Limb (tissue), 2 donors: ENCODE data around the gene THRA.

Experiments
- DNase-seq, 2 donors: peaks; one replicate each; pipeline ENCODE4 v3.0.0-alpha.2; 2016; ENCODE audit errors: extremely low spot score in 2 of 2

The THRA gene, protein sequence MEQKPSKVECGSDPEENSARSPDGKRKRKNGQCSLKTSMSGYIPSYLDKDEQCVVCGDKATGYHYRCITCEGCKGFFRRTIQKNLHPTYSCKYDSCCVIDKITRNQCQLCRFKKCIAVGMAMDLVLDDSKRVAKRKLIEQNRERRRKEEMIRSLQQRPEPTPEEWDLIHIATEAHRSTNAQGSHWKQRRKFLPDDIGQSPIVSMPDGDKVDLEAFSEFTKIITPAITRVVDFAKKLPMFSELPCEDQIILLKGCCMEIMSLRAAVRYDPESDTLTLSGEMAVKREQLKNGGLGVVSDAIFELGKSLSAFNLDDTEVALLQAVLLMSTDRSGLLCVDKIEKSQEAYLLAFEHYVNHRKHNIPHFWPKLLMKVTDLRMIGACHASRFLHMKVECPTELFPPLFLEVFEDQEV

GRCh38 chr17:40062329-40063186 lies at the start of gene THRA:
Gene THRA (plus strand): TSS chr17:40062965. CDS start chr17:40074489, 11,524 bp downstream.
- DNase-seq: peak; percentile 69 to 85

- no peak for DNase-seq
Observed at GRCh38 chr17:40014375-40014980, 48.3 kb upstream of the THRA start.

GRCh38 chr17:40015005-40015997 lies 47.5 kb upstream of the THRA start, which contains the start of gene CSF3:
Gene CSF3 (plus strand): TSS chr17:40015440. CDS start chr17:40015475, 35 bp downstream.
- DNase-seq: no peak

DNA sequence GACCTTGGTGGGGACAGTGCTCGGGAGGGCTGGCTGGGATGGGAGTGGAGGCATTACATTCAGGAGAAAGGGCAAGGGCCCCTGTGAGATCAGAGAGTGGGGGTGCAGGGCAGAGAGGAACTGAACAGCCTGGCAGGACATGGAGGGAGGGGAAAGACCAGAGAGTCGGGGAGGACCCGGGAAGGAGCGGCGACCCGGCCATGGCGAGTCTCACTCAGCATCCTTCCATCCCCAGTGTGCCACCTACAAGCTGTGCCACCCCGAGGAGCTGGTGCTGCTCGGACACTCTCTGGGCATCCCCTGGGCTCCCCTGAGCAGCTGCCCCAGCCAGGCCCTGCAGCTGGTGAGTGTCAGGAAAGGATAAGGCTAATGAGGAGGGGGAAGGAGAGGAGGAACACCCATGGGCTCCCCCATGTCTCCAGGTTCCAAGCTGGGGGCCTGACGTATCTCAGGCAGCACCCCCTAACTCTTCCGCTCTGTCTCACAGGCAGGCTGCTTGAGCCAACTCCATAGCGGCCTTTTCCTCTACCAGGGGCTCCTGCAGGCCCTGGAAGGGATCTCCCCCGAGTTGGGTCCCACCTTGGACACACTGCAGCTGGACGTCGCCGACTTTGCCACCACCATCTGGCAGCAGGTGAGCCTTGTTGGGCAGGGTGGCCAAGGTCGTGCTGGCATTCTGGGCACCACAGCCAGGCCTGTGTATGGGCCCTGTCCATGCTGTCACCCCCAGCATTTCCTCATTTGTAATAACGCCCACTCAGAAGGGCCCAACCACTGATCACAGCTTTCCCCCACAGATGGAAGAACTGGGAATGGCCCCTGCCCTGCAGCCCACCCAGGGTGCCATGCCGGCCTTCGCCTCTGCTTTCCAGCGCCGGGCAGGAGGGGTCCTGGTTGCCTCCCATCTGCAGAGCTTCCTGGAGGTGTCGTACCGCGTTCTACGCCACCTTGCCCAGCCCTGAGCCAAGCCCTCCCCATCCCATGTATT lies 46.5 kb upstream of the THRA start:
- DNase-seq: no peak

- no peak for DNase-seq
Observed at GRCh38 chr17:40017422-40018080, 45.2 kb upstream of the THRA start.

- DNase-seq: peak in 1 of 2 donors; percentile 62
Observed at GRCh38 chr17:40018211-40019121, 44.3 kb upstream of the THRA start.

DNA sequence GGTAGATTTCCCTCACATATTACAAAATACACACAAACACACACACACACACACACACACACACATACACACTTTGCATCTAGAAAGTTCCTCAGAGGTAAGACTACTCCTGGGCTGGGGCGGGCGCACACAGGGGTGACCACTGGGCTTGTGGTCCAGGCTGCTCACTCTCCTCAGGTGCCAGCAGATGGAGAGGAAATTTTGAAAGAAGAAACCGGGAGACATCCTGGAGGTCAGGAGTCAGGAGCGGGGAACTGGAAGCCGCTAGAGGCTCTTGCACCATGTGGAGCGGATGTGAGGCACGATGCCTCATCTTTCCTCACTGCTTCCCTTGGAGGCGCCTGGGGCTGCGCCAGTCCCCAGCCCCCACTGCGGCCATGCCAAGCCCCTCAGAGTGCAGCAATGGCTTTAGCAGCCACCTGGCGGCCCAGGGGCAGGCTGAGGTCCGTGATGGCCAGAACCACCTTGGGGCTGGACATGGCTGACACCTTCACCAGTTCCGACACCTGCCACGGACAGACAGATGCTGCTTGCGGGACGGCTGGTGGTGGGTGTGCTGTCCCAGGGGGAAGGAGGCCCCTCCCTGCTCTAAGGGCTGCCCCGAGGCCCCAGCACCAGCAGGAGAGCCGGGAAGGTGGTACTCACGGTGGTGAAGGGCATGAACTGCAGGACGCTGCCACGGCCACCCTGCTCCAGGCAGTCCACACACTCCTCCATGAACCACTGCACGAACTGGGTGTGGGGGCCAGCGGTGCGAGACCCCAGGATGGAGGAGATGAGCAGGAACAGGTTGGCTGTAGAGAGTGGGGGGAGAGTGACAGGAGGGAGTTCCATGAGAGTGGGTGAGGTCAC lies 43.4 kb upstream of the THRA start:
- DNase-seq: no peak

DNA sequence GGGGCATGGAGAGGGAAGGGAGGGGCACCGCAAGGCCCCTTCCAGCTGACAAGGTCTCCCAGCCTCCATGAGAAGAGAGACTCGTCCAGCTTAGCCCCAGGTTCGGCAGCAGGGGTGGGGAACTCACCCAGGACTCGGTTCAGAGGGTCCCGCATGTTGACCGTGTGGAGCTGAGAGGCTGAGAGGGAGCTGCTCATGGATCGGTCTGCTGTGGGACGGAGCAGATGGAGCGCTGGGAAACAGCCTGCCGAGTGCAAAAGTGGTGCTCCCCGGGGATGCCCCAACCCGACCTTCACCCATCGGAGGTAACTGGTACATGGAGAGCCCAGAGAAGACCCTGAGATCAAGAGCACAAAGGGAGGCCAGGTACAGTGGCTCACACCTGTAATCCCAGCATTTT lies 42.6 kb upstream of the THRA start:
- no peak for DNase-seq

DNA sequence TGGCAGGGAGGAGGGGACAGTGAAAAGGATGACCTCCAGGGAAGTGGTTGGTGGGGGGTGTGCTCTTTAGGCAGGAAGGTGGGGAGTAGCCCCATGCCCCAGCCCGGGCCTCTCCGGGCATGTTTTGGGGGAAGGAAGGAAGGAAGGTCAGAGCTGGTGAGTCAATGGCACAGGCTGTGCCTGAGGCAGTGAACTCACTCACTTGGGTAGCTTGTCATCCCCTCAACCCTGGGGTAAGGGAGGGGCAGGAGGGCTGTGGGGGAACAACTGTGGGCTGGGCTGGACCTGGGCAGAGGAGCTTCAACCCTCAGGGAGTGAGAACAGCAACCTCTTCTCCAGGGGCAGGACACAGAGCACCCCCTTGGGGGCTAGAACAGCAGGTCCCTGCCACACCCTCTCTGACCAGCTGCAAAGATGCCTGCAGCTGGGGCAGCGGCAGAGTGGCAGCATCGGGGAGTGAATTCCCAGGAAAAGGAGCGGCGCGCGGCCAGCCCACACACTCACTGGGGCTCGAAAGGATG lies 41.3 kb upstream of the THRA start:
- no peak for DNase-seq

GRCh38 chr17:40022497-40022896 lies 40.3 kb upstream of the THRA start:
- no peak for DNase-seq

DNA sequence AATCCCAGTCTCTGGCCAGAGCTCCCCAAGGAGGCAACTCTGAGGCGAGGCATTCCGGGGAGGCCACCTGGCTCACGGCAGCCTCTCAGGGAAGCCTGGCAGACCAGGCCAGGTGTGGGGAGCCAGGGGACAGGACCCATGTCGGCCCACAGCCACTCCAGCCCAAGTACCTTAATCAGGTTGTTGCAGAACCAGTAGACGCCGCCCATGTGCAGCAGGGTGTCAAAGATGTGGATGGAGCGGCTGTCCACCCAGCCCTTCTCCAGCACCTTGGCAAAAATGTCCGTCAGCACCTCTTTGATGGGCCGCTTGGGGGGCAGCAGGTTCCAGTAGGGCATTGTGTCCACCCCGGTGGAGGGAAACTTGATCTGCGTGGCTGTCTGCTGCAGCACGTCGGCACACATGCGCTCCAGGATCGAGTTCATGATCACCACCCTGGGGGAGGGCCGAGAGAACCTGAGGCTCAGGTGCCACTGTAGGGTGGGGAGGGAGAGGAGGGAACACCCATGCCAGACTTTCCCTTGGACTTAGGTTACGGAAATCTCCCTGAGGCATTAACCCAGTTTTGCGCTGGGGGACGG lies 39.7 kb upstream of the THRA start:
- no peak for DNase-seq

GRCh38 chr17:40023590-40024292 lies 39.0 kb upstream of the THRA start:
- DNase-seq: no peak

GRCh38 chr17:40024901-40025300 lies 37.9 kb upstream of the THRA start:
- DNase-seq: no peak

DNA sequence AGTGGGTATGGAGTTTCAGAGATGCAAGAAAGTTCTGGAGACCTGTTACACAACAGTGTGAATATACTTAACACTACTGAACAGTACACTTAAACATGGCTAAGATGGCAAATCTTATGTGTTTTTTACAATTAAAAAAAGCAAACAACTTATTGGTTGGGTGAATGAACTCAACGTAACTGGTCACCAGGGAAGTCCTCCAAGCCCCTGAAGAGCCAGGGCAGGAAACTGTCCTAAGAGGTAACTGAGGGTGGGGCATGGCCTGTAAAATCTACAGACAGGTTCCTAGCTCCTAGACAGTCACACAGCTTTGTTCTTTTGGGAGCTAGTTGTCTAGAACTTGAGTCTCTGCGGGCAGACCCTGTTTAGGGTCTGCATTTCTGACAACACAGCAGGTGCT lies 37.2 kb upstream of the THRA start:
- no peak for DNase-seq

DNA sequence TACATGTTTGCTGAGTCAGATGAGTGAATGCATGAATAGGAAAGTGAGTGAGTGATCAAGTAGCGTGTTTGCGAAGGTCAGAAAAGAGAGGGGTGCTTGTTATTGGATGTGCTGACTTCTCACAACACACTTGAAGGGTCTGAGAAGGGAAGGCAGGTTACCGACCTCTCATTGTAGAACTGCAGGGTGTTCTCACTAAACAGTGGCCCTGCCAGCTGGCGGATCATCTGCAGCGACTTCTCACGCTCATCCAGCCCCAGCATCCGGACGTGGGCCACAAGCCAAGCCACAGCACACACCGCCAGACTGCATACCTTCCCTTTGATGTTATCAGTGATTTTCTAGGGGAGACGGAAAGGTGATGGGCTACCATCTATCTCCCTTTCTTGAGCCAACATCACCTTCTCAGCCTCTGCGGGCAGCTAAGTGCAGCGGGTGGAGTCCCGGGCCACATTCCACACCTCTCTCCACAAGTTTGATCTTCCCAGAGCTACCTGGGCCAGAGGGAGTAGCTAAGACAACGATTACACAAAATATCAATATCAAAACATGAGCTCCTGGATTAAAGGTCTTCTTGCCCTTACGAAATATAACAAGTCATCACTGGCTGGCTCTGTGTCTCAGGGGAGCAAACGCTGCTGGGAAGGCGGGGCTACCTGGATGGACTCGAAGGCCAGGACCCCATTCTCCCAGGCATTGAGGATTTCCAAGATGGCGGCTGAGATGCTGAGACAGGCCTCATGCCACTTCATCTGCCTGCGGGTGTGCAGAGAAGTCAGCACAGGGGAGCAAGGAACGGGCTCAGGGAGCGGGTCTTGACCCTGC lies 36.6 kb upstream of the THRA start:
- DNase-seq: no peak
